H1 (cell line): ENCODE measurements around the gene DRD2. TPM values are rescaled to one million over a fixed set of nuclear protein-coding genes. Genes with fewer than 3 reads are reported as not detected.

Source experiments
- CTCF ChIA-PET: fragments of 300-600 bp; sonication (Branson Sonifier 250); formaldehyde crosslinking; loops from one replicate; lab custom pipeline; 2021; ENCODE audit not compliant: partially characterized antibody; lab: Charles Lee
- POLR2A ChIA-PET: fragments of 300-600 bp; sonication (Branson Sonifier 250); formaldehyde crosslinking; loops from one replicate; lab custom pipeline; 2021; ENCODE audit warnings: inconsistent platforms; ENCODE audit not compliant: partially characterized antibody; lab: Charles Lee
- DNase-seq, 2 experiments: peaks; one replicate each; pipeline versions ENCODE4 v3.0.0 to v3.0.0-alpha.2; 2010 to 2022; ENCODE audit warnings: low spot score in 2 of 2, low read depth in 1 of 2, mixed read lengths in 1 of 2
- FAIRE-seq: peaks from 2 replicates; lab custom pipeline; 2011; peaks lifted over from hg19 to GRCh38; lab: Jason Lieb, UNC
- H2AFZ ChIP-seq: 2 replicates; pipeline ENCODE4 v1.8.1; 2012; ENCODE audit warnings: low read length, inconsistent platforms
- H2AK5ac ChIP-seq: 2 replicates; pipeline ENCODE4 v1.6.1; 2013; ENCODE audit warnings: low read depth, low read length
- H2BK120ac ChIP-seq: replicated peaks from 2 replicates; pipeline ENCODE3; 2013; ENCODE audit warnings: low read depth, low read length, inconsistent platforms
- H2BK12ac ChIP-seq: 2 replicates; pipeline ENCODE4 v1.6.1; 2013; ENCODE audit warnings: low read depth, low read length
- H2BK15ac ChIP-seq: 2 replicates; pipeline ENCODE4 v1.6.1; 2013; ENCODE audit warnings: low read length
- H2BK20ac ChIP-seq: 2 replicates; pipeline ENCODE4 v1.6.1; 2013; ENCODE audit warnings: low read length
- H2BK5ac ChIP-seq: 2 replicates; pipeline ENCODE4 v1.6.1; 2013; ENCODE audit warnings: low read depth, low read length
- H3K14ac ChIP-seq: 2 replicates; pipeline ENCODE4 v1.6.1; 2013; ENCODE audit warnings: inconsistent platforms; ENCODE audit not compliant: insufficient read length
- H3K18ac ChIP-seq: 2 replicates; pipeline ENCODE4 v1.6.1; 2013; ENCODE audit warnings: low read length; ENCODE audit errors: extremely low read depth
- H3K23ac ChIP-seq: 2 replicates; pipeline ENCODE4 v1.6.1; 2013; ENCODE audit warnings: inconsistent platforms; ENCODE audit not compliant: insufficient read length
- H3K23me2 ChIP-seq: 2 replicates; pipeline ENCODE4 v1.6.1; 2013; ENCODE audit warnings: low read depth, low read length
- H3K27ac ChIP-seq: 2 replicates; pipeline ENCODE4 v1.6.1; 2011; ENCODE audit warnings: low read depth, low read length, inconsistent platforms
- H3K27me3 ChIP-seq, 4 experiments: replicated peaks in 1 of 4; 1 replicate in 1 of 4; 2 replicates in 3 of 4; pipeline versions ENCODE4 v1.6.1 to v1.8.1; 2011 to 2013; ENCODE audit warnings: low read length in 3 of 4, mild to moderate bottlenecking in 3 of 4, inconsistent platforms in 2 of 4, mixed read lengths in 2 of 4, moderate library complexity in 1 of 4; ENCODE audit not compliant: control insufficient read depth in 3 of 4, insufficient read depth in 3 of 4; ENCODE audit errors: extremely low read depth in 1 of 4
- H3K36me3 ChIP-seq, 4 experiments: 2 replicates each; pipeline versions ENCODE4 v1.6.1 to v1.8.1; 2011 to 2013; ENCODE audit warnings: mild to moderate bottlenecking in 4 of 4, low read length in 3 of 4, moderate library complexity in 2 of 4, control low read depth in 1 of 4, inconsistent platforms in 1 of 4; ENCODE audit not compliant: insufficient read depth in 4 of 4, control insufficient read depth in 2 of 4
- H3K4ac ChIP-seq: replicated peaks from 2 replicates; pipeline ENCODE3; 2013; ENCODE audit warnings: low read length, low read depth, mixed read lengths, inconsistent platforms; ENCODE audit not compliant: insufficient read length
- H3K4me1 ChIP-seq, 4 experiments: replicated peaks in 1 of 4; 1 replicate in 1 of 4; 2 replicates in 3 of 4; pipeline versions ENCODE4 v1.6.1 to v1.8.1; 2011 to 2013; ENCODE audit warnings: low read length in 3 of 4, inconsistent platforms in 2 of 4, mixed read lengths in 1 of 4; ENCODE audit not compliant: insufficient read depth in 4 of 4, control insufficient read depth in 3 of 4
- H3K4me2 ChIP-seq, 2 experiments: 2 replicates each; pipeline versions ENCODE4 v1.6.1 to v1.8.1; 2011 to 2013; ENCODE audit warnings: low read depth in 2 of 2, low read length in 2 of 2, control low read depth in 1 of 2, inconsistent platforms in 1 of 2, mild to moderate bottlenecking in 1 of 2; ENCODE audit not compliant: insufficient read depth in 1 of 2
- H3K4me3 ChIP-seq, 4 experiments: fragments of 200-600, 300-600 bp in 1 of 4; sonication (generic), shearing (Covaris generic), sonication (Bioruptor Twin) in 1 of 4; 2 replicates each; pipeline versions ENCODE4 v1.5.1 to v1.8.1; 2011 to 2016; ENCODE audit warnings: low read length in 4 of 4, low read depth in 3 of 4, control low read depth in 2 of 4, inconsistent platforms in 2 of 4, mild to moderate bottlenecking in 2 of 4, mixed read lengths in 1 of 4, moderate library complexity in 1 of 4; ENCODE audit not compliant: insufficient read depth in 2 of 4; ENCODE audit errors: extremely low read depth in 1 of 4
- H3K56ac ChIP-seq: replicated peaks from 2 replicates; pipeline ENCODE3; 2013; ENCODE audit warnings: low read depth, mild to moderate bottlenecking, mixed read lengths, low read length, inconsistent platforms; ENCODE audit not compliant: insufficient read length
- H3K79me1 ChIP-seq: 2 replicates; pipeline ENCODE4 v1.6.1; 2013; ENCODE audit warnings: low read depth, low read length, control low read depth
- H3K79me2 ChIP-seq, 2 experiments: 2 replicates each; pipeline versions ENCODE4 v1.6.1 to v1.8.1; 2012 to 2013; ENCODE audit warnings: low read length in 2 of 2, mild to moderate bottlenecking in 2 of 2, inconsistent platforms in 1 of 2; ENCODE audit not compliant: insufficient read depth in 2 of 2, control insufficient read depth in 1 of 2
- H3K9ac ChIP-seq, 4 experiments: replicated peaks in 1 of 4; 1 replicate in 1 of 4; 2 replicates in 3 of 4; pipeline versions ENCODE4 v1.6.1 to v1.8.1; 2011 to 2013; ENCODE audit warnings: low read depth in 3 of 4, low read length in 3 of 4, control low read depth in 2 of 4, mild to moderate bottlenecking in 2 of 4, moderate library complexity in 2 of 4, inconsistent platforms in 1 of 4; ENCODE audit errors: extremely low read depth in 1 of 4
- H3K9me3 ChIP-seq, 2 experiments: 2 replicates each; pipeline versions ENCODE4 v1.6.1 to v1.8.1; 2012 to 2013; ENCODE audit warnings: mild to moderate bottlenecking in 2 of 2, moderate library complexity in 2 of 2, control low read depth in 1 of 2, inconsistent platforms in 1 of 2, low read depth in 1 of 2, low read length in 1 of 2, mixed read lengths in 1 of 2; ENCODE audit not compliant: insufficient read depth in 2 of 2
- H4K20me1 ChIP-seq, 2 experiments: replicated peaks in 1 of 2; 2 replicates each; pipeline versions ENCODE3 to v1.8.1; 2011 to 2013; ENCODE audit warnings: inconsistent platforms in 2 of 2, low read length in 2 of 2, mild to moderate bottlenecking in 1 of 2; ENCODE audit not compliant: insufficient read depth in 2 of 2, control insufficient read depth in 1 of 2
- H4K5ac ChIP-seq: 2 replicates; pipeline ENCODE4 v1.6.1; 2013; ENCODE audit warnings: low read length, low read depth, mixed read lengths, inconsistent platforms; ENCODE audit not compliant: insufficient read length
- H4K8ac ChIP-seq: 2 replicates; pipeline ENCODE4 v1.8.0; 2013; ENCODE audit warnings: mild to moderate bottlenecking, moderate library complexity, low read length, inconsistent platforms; ENCODE audit not compliant: insufficient read depth; ENCODE audit errors: extremely low read depth
- H4K91ac ChIP-seq: replicated peaks from 2 replicates; pipeline ENCODE3; 2013; ENCODE audit warnings: low read length, mixed read lengths, inconsistent platforms; ENCODE audit not compliant: insufficient read length
- ATF2 ChIP-seq: IDR thresholded peaks from 2 replicates; pipeline ENCODE4 v1.6.1; 2012; ENCODE audit warnings: low read length, inconsistent platforms
- BRCA1 ChIP-seq: IDR thresholded peaks from 2 replicates; pipeline ENCODE4 v1.6.1; 2012; ENCODE audit warnings: low read depth, low read length, improper control_type of control experiment
- CEBPB ChIP-seq: IDR thresholded peaks from 2 replicates; pipeline ENCODE4 v1.6.1; 2012; ENCODE audit warnings: low read depth, low read length
- CHD1 ChIP-seq: IDR thresholded peaks from 2 replicates; pipeline ENCODE4 v1.6.1; 2012; ENCODE audit warnings: low read depth, low read length, improper control_type of control experiment
- CTBP2 ChIP-seq: IDR thresholded peaks from 2 replicates; pipeline ENCODE4 v1.7.0; 2011; ENCODE audit warnings: borderline replicate concordance, mild to moderate bottlenecking, moderate library complexity, mixed read lengths, low read length; ENCODE audit not compliant: insufficient read depth, insufficient read length
- GTF2F1 ChIP-seq: IDR thresholded peaks from 2 replicates; pipeline ENCODE4 v1.6.1; 2012; ENCODE audit warnings: low read depth, low read length, improper control_type of control experiment, borderline replicate concordance
- HDAC6 ChIP-seq: IDR thresholded peaks from one replicate; pipeline ENCODE4 v1.7.1; 2012; ENCODE audit warnings: low read depth, mild to moderate bottlenecking, inconsistent platforms, low read length, moderate library complexity
- PHF8 ChIP-seq: fragments of 200-600 bp; sonication (generic); conservative IDR thresholded peaks from 2 replicates; pipeline ENCODE4 v1.7.1; 2012; ENCODE audit warnings: low read depth, mild to moderate bottlenecking, inconsistent platforms, low read length, moderate library complexity
- RAD21 ChIP-seq, 2 experiments: IDR thresholded peaks in 1 of 2; conservative IDR thresholded peaks in 1 of 2; 2 replicates each; pipeline ENCODE4 v1.6.1; 2011; ENCODE audit warnings: low read depth in 2 of 2, low read length in 2 of 2, improper control_type of control experiment in 1 of 2, inconsistent platforms in 1 of 2, mild to moderate bottlenecking in 1 of 2, moderate library complexity in 1 of 2
- RXRA ChIP-seq: IDR thresholded peaks from 2 replicates; pipeline ENCODE4 v1.6.1; 2011; ENCODE audit warnings: low read depth, mild to moderate bottlenecking, low read length, moderate library complexity; ENCODE audit not compliant: insufficient read depth
- TCF12 ChIP-seq: IDR thresholded peaks from 2 replicates; pipeline ENCODE4 v1.6.1; 2011; ENCODE audit warnings: low read depth, mild to moderate bottlenecking, low read length
- WGBS, 2 experiments: shearing (Covaris generic) in 1 of 2; methylation state at CpG; one replicate each; pipeline versions ENCODE4 v1.1.6 to v1.1.7; 2013 to 2015; ENCODE audit warnings: low lambda C conversion rate in 2 of 2, mixed read lengths in 2 of 2, inconsistent platforms in 1 of 2, low coverage in 1 of 2, missing lambda C conversion rate in 1 of 2; ENCODE audit not compliant: insufficient replicate concordance in 2 of 2, insufficient coverage in 1 of 2, insufficient read length in 1 of 2; ENCODE audit errors: extremely low coverage in 1 of 2, missing lambda C conversion rate in 1 of 2; 5-methylcytosine and 5-hydroxymethylcytosine counted together
- polyA plus RNA-seq, 7 experiments: library from polyadenylated mRNA; depleted of rRNA in 3 of 7; stranded (reverse) in 5 of 7; unstranded in 2 of 7; fragments of >200 nt in 5 of 7; fragments of 200-250 nt in 2 of 7; gene quantifications; 1 replicate in 5 of 7; 2 replicates in 1 of 7; 4 replicates in 1 of 7; pipeline versions ENCODE4 v1.2.1 to v1.2.3, GENCODE V29; 2011 to 2013; ENCODE audit warnings: missing spikeins in 2 of 7, mixed read lengths in 2 of 7
- total RNA-seq: library from RNA; stranded (reverse); fragmentation: NEBNext Ultra II Directional; extraction: Animal tissue kit (Norgen Biotek cat#: 25700); gene quantifications from 2 replicates; pipeline ENCODE4 v1.2.1, GENCODE V29; 2021

DRD2 gene
- total and polyA plus RNA-seq, 2 of the 8 experiments (the other 6 are each of a cell fraction or from before 2014, with no cell fraction given): 0.26 to 0.41 TPM

- H3K36me3 ChIP-seq: no peaks in the 10 kb centered on the region
- TF ChIP-seq BRCA1 (no peak), GTF2F1 (no peak), CHD1 (no peak), RXRA (no peak), RAD21 (IDR thresholded peaks at IDR 0.05 in 1 of 2, conservative IDR thresholded peaks at IDR 0.05 in 1 of 2; ENCODE audit: low read depth in 2 of 2, low read length in 2 of 2) (no peak), CTBP2 (no peak), TCF12 (no peak), CEBPB (no peak), ATF2 (no peak), PHF8 (no peak), HDAC6 (no peak)
These were observed 76.3 kb downstream of the DRD2 start for GRCh38 chr11:113398669-113399430.

More at GRCh38 chr11:113398669-113399430, 76.3 kb downstream of the DRD2 start:
- H4K5ac ChIP-seq: no peak overlapping the region
- no peaks in the 10 kb centered on the region for H3K79me1 ChIP-seq
- H3K23ac ChIP-seq: no peak overlapping the region
- H3K9ac ChIP-seq: no peak overlapping the region
- H4K8ac ChIP-seq: no peak overlapping the region
- no peak overlapping the region for H2BK20ac ChIP-seq
- no peak overlapping the region for H2BK12ac ChIP-seq
- H3K4me1 ChIP-seq: no peaks in the 10 kb centered on the region
- ChIA-PET POLR2A (no interaction called here), CTCF (interaction anchor here (0.7 to 3.4 kb wide), 3 partner anchors 10 to 35 kb away, joined by 4 to 10 read pairs (median 8); partner anchors contain the start of gene ANKK1)
- H3K79me2 ChIP-seq: no peaks in the 10 kb centered on the region
- WGBS, 2 experiments: 93% methylated on average over 24 of the region's 24 CpGs; no CpG with 5 or more reads in 1 of the 2 experiments
- no peak overlapping the region for H3K4me2 ChIP-seq
- H3K56ac ChIP-seq: no peak overlapping the region
- no peak overlapping the region for H4K91ac ChIP-seq
- no peak overlapping the region for H3K18ac ChIP-seq
- H3K27ac ChIP-seq: no peak overlapping the region
- H2BK5ac ChIP-seq: no peak overlapping the region
- H4K20me1 ChIP-seq: no peaks in the 10 kb centered on the region
- H3K27me3 ChIP-seq: no peaks in the 10 kb centered on the region
- H2AFZ ChIP-seq: no peak overlapping the region
- FAIRE-seq: no peak
- no peak overlapping the region for H3K14ac ChIP-seq
- no peak overlapping the region for H2AK5ac ChIP-seq
- no peaks in the 10 kb centered on the region for H3K23me2 ChIP-seq
- H3K4ac ChIP-seq: no peak overlapping the region
- H3K9me3 ChIP-seq: no peaks in the 10 kb centered on the region
- H2BK15ac ChIP-seq: no peak overlapping the region
- no peak overlapping the region for H3K4me3 ChIP-seq
- DNase-seq: no peak
- H2BK120ac ChIP-seq: no peak overlapping the region
